Kidney glomerular epithelial cell (primary cell): ENCODE data around the gene RTL1.

ENCODE experiments used
- DNase-seq: peaks from one replicate; lab custom pipeline; 2025; lab: John Stamatoyannopoulos, UW

Gene RTL1

DNA sequence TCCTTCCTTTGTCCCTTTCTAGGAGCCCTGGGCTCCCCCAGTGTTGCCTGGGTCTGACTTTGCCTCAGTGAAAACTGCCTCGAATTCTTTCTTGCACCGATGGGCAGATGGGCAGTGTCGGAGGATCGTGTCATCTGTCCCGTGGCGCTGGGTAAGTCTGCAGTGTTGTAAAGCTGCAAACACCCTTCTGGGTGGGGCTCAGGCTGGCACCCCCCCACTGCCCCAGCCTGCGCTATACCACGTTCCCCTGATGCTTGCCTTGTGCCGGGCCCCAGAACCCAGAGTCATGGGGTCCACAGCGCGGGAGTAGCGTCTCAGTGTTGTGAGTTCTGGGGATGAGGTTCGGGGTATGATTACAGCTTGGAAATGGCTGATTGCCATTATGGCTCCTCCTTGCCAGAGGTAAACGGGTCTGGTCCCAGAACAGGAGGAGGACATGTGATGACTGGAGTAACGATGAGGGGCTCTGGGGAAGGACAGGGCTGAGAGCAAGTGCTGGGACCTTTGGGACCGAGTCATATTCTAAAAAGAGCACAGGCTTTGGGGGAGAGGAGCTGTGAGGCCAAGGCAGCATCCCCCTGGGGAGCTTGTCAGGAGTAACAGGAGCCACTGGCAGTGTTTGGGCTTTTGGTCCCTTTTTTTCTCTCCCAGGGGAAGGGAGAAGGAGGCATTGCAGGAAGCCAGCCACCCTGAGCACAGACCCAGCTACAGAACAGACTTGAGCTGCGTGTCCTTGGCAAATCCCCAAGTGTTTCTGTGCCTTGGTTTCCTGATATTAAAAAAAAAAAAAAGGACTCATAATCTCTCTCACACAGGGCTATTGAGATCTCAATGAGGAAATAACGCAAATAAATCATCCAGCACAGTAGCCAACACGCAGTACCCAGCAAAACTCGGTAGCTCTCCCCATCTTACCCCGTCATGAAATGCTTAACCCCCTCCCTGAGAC, 4.3 kb downstream of the RTL1 start:
- DNase-seq = no peak

DNA sequence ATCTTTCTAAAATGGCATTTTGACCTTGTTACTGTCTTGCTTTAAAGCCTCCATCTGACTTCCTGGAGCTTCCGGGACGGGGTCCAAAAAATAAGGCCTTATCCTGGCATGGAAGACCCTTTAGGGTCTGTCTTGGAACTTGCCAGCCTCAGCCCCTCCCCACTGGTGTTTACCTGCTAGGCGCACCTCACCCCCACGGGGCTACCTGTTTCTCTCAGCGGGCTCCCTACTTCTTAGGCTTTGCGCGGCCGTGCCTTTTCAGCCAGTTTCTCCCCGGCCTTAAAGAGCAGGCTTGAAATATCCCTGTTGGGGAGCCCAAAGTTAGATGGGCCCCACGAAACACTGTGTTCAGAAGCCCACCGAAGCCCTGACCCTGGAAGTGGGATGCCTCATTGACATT, 5.1 kb downstream of the RTL1 start:
- DNase-seq = no peak

DNA sequence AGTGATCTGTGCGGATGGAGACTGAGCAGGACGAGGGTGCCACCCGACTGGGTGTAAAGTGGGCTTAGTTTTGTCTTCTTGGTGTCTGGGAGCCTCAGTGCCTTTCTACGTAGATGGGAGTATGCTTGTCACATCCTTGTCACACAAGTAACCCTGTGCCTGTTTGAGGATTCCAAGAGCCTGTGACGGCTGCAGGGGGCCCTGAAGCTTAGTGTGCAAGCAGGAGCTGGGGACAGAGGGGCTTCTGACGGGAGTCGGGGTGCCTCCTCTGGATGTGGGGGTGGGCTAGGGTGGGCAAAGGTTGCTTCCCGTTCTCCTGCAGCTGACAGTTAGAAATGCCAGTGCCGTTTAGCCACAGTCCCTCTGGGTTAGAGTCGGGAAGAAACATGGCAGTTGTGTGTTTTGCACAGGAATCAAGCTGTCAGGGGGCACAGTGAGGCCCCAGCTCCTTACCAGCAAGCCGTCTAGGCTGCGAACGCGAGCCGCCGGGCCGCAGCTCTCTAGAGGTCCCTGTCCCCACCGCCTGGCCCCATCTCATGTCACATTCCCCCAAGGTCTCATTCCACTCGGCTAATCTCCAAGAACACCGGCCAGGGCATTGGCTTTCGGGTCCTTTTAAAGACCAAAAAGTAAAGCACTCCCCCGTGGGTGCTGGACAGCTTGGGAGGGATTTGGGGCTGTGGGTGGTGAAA, 7.0 kb downstream of the RTL1 start:
- no peak for DNase-seq

DNA sequence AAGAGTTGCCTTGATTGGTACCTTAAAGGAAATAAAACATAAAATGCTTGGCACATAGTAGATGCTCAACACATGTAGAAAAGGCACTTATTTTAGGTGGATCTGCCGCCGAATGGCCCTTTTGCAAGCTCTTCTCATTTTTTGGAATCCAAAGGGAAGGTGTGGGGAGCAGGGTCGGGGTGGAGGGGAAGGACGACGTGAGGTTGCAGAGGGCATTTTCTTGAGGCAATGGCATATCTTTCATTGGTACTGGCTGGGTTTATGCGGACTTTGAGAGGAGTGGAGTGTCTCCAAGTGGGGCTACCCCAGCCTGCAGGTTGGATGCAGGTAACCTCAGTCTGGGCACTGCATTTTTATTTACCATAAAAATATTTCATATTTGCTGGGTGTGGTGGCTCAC, 8.1 kb downstream of the RTL1 start:
- DNase-seq = no peak

DNA sequence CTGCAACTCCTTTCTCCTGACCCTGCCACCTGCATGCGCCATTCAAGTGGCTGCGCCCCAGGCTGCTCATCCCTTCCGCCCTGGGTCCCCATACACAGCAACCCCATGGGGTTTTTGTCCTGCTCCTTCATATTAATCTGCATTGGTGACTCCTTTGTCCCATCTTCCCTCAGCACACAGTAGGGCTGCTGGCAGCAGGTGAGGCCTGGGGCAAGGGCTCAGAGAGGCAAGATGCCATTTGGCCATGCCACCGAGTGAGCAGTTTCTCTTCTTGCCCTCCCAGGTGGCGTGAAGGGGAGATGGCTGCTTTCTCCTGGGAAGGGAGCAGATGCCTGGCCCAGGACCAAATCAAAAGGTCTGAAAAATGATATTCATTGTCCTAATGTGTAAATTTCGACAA, 9.1 kb downstream of the RTL1 start:
- DNase-seq = no peak

DNA sequence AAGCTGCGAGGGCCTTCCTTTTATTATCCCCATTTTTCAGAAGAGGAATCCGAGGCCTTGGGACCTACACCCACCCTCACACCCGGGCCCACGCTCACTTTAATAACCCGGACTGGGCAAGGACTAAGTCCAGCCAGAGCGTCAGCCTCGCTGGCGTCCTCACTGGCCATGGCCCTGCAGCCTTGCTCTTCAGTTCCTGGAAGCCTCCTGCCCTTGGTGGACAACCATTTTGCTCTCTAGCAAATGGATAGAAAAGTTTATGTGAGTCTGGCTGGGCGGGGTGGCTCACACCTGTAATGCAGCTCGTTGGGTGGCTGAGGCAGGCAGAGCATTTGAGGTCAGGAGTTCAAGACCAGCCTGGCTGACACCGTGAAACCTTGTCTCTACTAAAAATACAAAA, 9.8 kb downstream of the RTL1 start:
- DNase-seq = no peak

DNA sequence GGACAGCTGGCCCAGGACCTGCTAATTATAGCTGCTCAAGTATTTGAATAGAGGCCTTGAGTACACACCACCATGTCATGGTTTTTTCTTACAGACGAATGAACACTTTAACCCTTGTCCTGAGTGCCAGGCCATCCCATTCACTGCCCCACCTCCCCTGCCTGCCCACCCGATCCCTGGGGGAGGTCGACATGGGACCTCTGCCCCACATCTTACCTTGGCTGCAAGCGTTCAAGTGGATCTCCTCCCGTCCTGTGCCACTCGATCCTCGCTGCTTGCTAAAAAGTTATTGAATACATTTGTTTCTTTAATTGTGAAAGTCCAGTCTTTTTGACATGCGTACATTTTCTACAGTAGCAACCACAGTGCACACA, 10.3 kb downstream of the RTL1 start:
- DNase-seq = no peak

DNA sequence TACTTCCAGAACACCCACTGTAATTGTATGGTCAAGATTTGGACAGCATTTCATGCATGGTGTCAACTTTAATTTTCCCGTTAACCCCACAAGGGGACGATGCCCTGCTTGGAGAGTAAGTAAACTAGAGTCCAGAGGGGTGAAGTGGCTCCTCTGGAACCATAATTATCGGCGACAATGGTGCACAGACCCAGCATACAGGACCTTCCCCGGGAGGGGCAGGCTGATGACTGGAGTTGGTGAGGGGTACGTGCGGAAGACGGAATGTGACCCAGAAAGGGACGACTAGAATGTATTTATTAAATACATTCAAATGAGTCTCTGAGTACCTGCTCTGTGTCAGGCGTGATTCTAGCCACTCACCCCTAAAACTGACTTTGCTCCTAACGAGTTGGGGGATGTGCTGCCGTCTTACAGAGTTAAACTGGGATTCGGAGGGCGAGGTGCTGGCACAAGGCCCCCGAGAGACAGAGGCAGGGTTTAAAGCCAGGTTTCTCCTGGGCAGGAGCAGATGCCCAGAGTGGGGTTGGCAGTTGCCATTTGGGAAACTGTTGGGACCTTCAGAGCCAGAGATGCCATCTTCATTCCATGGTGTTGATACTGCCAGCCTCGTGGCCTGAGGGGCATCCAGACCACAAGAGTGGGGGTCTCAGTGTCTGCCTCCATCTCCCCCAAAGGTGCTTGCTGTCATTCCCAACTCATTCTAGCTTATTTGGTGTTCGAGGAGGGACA, 10.9 kb downstream of the RTL1 start:
- DNase-seq = no peak

DNA sequence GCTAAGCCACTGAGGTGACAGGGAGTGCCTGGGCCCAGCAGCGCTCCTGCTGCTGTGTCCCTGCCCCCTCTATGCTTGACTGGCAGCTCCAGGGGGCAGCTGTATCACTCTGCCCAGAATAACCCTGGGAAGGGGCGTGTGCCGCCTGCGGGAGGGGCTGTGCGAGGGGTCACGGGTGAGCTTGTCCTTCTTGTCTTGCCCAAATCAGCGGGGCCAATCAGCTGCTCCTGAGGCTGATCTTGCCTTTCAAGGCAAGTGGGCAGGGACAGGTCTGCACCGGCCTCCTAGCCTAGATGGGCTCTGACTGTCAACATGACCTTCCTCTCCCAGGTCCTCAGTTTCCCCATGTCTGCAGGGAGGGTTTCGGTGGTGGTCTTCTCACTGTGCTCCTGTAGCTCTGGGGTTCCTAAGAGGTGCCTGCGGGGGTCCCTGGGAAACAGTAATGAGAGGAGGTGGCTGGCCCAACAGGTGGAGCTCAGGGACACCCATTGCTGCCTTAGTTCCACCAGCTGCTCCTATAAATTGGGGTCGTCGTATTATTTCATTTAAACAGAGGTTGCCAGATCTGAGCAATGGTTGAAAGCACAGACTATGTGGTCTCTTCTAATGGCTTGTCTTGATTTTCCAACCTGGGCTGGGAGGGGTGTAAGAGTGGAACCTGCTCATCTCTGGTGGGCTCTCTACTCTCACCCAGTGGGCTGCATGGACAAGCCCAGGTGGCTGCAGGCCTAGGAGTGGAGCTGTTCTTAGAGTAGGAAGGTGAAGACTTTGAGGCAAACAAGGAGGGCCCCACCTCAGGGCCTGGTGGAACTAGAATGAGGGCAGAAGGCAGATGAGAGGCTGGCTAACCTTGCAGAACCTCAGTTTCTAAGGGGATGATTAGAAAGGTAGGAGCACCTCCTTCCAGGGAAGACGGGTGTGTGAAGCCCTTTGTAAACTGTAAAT, 11.7 kb downstream of the RTL1 start:
- DNase-seq = no peak

DNA sequence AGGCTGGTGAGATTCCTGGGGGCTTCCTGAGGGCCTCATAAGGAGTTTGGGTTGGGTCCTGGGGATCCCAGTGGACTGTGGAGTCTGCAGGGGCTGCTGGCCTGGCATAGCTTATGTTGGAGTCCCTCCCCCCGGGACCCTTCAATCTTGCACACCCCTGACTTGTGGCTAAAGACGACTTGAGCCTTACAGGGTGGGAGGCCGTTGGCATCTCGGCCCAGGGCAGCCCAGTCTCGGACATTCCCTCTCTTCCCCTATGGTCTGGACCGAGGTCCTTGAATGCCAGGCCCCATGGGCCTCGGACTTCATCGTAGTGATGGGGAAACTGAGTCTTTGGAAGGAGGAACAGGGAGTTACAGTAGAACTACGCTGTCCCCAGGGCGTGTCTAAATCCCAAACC, 12.5 kb downstream of the RTL1 start:
- DNase-seq = no peak

DNA sequence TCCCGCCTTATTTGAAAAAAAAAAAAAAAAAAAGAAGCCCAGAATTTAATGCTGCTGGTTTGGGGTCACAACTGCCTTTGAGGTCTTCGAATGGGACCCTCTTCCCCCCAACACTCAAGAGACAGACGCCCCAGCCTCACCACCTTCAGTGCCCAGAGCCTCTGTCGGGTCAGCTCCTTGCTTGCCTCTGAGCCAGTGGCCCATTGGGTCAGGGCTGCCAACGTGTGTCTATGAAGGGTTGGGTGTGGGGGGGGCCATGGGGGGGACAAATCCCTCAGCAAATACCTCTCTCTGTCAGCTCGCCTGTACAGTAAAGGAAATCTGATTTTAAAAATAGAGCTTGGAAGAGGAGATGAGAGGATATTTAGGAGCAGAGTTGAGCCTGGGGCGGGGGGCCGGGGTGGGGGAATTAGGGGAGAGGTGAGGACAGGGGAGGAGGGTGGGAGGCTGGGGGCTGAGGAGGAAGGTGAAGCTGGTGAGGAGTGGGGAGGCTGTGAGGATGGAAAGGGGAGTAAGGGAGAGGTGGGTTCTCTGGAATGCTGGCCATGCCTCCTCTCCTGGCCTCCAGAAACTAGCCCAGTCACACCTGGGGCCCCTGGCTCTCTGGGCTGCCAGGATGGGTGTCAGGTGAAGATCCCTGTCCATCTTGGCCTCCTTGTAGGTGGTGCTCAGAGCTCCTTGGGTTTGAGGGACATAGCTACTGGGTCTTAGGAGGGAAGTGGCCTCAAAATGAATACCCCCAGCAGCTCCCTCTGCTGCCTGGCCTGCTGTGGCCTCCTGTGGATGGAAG, 13.3 kb downstream of the RTL1 start:
- DNase-seq = no peak

DNA sequence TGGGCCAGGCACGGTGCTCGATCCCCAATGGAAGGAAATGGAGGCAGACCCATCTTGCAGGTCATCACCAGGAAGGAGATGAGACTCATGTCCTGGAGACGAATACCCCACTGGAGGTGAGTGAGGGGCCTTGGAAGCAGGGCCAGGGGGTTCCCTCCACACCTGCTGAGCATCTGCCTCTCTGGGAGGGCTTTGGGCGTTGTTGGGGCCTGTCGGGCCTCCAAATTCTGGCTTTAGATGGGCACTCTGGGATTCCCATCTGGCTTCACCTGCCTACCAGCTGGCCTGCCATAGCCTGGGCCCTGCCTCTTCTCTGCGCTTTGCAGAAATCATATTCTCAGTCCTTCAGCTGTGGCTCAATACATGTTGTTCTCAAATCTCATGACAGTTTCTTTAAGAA, 13.9 kb downstream of the RTL1 start:
- no peak for DNase-seq

DNA sequence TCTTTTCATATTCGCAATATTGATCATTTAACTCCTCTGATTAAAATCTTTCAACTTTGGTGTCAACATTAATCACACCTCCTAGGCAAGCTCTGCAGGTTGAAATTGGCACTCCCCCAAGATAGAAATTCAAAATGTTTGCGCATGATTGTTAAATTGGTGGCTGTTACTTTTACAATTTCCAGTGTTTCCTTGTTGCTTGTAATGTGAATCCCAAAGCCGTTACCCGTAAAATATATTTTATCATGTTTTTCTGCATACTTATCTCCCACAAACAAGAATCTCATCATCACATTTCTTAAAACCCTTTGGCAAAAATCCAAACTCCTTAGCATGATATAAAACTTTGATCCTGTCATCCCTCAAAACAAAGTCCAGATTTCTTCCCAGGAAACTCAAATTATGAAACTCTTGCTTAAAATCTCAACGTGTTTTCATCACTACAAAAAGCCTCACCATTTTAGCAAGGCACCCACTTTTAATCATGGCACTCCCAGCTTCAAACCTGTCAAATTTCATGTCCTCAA, 14.7 kb downstream of the RTL1 start:
- DNase-seq = no peak

DNA sequence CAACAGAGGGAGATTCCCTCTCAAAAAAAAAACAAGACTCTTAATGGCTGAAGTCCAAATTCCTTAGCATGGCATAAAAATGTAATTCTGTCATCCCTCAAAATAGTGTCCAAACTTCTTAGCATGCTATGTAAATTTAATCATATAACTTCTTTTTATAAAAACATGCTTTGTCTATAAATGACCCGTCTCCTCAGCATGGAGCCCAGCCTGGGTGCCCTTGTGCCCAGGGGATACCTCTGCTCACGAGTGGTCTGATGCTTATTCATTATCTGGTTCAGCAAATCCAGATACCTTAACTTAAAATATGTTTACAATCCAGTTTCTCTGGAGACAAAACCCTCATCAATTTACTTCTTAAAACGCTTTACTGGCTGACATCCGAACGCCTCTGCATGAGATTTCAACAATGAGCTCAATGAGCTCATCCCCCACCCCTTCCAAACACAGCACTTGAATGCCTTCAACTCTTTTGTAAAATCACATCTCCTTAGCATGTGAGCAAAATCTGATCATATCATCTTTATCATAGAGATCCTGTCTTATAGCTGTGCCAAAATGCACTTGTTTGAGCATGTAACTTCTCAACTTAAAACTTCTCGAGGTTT, 15.7 kb downstream of the RTL1 start:
- no peak for DNase-seq

DNA sequence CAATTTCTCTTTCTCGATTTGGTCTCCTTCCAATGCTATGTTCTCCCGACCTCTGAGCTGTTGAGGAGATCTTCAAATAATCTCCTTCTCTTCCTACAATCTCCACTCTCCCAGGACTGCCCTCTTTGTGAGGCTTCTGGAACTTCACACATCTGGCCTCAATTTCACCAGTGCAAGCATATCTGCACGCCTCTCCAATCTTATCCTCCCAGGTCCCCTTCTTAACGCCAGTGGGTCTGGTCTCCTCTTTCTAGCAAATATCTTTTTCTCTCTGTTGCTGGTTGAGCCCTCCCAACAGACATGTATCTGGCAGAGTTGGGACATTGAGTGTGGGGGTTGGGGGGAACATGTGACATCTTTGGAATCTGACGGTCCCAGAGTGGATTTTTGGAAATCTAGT, 17.9 kb downstream of the RTL1 start:
- DNase-seq = no peak

DNA sequence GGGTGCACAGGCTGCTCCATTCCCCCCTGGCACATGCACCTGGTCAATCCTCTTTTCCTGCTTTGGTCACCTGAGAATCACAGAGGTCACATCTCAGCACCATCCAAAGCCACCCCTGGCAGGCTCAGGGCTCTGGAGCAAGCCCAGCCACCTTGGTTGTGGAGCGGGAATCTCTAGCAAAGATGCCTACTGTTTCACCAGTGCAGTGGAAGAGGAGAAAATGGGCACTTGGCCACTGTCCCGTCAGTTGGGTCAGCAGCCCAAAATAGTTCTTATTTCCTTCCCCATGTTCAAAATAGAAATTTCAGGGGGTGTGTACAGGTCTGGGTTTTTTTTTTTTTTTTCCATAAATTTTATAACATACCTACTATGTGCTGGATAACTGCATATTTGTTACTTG, 18.3 kb downstream of the RTL1 start:
- DNase-seq = no peak

DNA sequence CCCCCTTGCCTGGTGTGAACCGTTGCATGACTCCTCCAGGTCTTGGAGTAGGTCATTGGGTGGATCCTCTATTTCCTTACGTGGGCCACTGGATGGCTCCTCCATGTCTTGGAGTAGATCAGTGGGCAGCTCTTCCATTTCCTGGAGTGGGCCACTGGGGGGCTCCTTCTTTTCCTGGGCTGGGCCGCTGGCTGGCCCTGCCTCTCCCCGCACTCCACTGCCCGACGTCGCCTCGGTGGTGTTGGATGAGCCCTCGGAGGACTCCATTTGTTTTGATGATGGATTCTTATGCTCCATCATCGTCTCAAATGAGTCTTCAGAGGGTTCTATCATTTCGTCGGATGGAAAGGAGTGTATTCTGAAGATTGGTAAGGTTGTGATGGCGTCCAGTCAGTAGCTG, 19.1 kb downstream of the RTL1 start:
- DNase-seq = no peak

DNA sequence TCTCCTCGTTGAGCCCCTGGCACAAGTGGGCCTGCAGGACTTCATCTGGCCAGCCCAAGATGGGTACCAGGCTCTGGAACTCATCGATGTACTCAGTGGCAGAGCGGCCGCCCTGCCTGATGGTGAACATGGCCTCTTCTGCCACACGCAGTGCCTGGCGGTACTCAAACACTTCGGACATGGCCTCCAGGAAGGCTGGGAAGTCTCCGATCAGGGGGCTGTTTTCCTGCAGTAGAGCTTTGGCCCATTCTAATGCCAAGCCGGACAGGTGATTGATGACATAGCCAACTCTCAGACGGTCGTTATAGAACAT, 19.8 kb downstream of the RTL1 start:
- DNase-seq = no peak

DNA sequence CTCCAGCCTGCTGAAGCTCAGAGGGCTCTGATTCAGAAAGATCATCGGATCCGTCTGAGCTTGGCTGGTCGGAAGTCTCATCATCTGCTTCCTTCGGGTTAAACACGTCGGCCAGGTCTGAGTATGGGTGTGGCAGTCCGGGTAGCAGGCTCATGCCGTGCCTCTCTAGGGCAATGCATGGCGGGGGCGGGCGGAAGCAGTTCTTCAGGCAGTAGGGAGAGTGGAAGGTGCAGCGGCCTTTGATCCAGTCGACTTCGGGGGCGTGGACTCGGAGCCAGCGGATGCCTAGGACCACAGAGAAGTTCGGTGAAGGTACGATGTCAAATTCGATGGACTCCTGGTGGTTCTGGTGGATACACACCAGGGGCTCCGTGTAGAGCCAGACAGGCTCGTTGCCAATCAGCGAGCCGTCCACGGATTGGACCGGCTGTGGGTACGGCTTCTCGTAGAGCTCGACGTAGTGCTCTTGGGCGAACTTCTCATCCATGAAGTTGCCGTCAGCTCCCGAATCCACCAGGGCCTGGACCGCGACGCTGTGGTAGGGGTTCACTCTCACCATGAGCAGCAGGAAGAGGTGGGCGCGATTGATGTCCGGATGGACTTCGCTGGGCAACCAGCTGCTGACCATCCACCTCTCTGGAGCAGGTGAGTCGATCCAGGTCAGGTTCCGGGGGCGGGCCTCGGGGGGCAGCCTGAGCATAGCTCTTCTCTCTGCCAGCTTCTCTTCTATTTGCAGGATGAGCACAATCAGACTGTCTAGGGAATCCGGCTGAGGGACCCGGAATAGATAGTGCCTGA, 20.3 kb downstream of the RTL1 start:
- DNase-seq = no peak
